Measurements from ENCODE around the gene SKIDA1. TPM values are rescaled to one million over a fixed set of nuclear protein-coding genes. Genes with fewer than 3 reads are reported as not detected.

Gene SKIDA1
- total RNA-seq, 1 experiment from 2014 or later: 0.34 TPM

DNA sequence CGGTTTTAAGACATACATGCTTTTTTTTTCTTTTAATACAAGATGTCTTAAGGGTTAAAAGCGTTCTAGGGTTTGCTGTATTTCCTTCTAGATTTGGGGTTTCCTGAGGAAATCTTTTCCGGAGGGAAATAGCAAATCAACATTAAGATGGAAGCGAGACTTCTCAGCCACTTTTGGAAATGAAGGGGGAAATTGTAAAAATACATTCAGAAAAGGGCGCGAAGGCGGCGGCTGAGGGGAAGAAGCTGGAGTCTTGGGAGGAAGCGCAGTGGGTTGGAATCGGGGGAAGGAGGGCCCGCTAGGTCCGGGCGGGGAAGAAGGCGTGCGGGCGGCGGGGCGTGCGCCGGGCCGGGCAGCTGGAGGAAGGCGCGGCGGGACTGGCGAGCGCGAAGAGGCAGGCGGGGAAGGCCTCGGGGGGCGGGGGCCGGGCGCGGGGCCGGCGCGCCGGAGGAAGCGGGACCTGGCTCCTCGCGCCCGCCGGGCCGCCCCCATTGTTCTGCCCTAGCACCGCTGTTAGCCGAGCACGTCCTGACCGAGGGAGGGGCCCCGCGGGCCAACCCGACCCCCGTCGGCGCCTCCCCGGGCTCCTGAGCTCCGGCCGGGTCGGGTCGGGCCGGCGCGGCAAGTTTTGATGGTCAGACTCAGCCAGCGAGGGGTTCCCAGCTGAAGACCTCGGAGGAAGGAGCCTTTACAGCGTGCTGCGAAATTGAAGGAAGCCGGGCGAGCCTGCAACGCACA is 1.5 kb upstream of the SKIDA1 start:
- Histone ChIP-seq H2AFZ (ENCODE audit: low read depth, low read length, poor library complexity, severe bottlenecking) (no peak overlapping the region), H3K27me3 (ENCODE audit: insufficient read depth, low read length) (no peaks in the 10 kb centered on the region), H3K9me2 (ENCODE audit: insufficient read depth) (no peaks in the 10 kb centered on the region), H3K4me3 (replicated peaks in 1 of 2; ENCODE audit: low read depth in 1 of 2, low read length in 2 of 2) (peak overlapping the region; percentile 52 to 56), H3K36me3 (ENCODE audit: control insufficient read depth in 1 of 2, insufficient read depth in 2 of 2, low read length in 2 of 2) (no peaks in the 10 kb centered on the region), H3K4me2 (ENCODE audit: low read length) (peak overlapping the region; percentile 88), H4K20me1 (ENCODE audit: insufficient read depth) (no peaks in the 10 kb centered on the region), H3K4me1 (ENCODE audit: control insufficient read depth in 1 of 2, insufficient read depth in 2 of 2, low read length in 2 of 2) (peaks cover 16 to 66% of the 10 kb centered on the region in 2 experiments), H3K9me3 (ENCODE audit: control insufficient read depth in 1 of 2, insufficient read depth in 1 of 2, low read depth in 1 of 2, low read length in 2 of 2) (no peaks in the 10 kb centered on the region), H3K27ac (ENCODE audit: low read depth, low read length) (peak overlapping the region; percentile 91), H3K79me2 (ENCODE audit: insufficient read depth, low read length) (no peaks in the 10 kb centered on the region), H3K9ac (ENCODE audit: low read length) (peak overlapping the region; percentile 86)
- TF ChIP-seq POLR2A (IDR thresholded peaks at IDR 0.05; ENCODE audit: borderline replicate concordance, extremely low read depth, insufficient read depth, insufficient read length): no peak
- TF ChIP-seq ZNF274 (IDR thresholded peaks at IDR 0.05; ENCODE audit: low read depth, low read length): no peak
- TF ChIP-seq POLR2AphosphoS5 (IDR thresholded peaks at IDR 0.05; ENCODE audit: low read depth, low read length): peak; percentile 18
- TF ChIP-seq, protein P1, sequence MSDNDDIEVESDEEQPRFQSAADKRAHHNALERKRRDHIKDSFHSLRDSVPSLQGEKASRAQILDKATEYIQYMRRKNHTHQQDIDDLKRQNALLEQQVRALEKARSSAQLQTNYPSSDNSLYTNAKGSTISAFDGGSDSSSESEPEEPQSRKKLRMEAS (IDR thresholded peaks at IDR 0.05): no peak; the same call in 1 of the 2 replicates
- 0 out of 2 replicates have a peak, but pooled peaks have one; percentile 1 for TF ChIP-seq RAD21 (IDR thresholded peaks at IDR 0.05; ENCODE audit: low read depth)
- no peak for TF ChIP-seq JUND (IDR thresholded peaks at IDR 0.05)
- TF ChIP-seq SRF (IDR thresholded peaks at IDR 0.05; ENCODE audit: low read depth): no peak
- TF ChIP-seq SP1 (IDR thresholded peaks at IDR 0.05; ENCODE audit: low read depth): no peak
- no peak for TF ChIP-seq EZH2phosphoT487 (IDR thresholded peaks at IDR 0.05; ENCODE audit: borderline replicate concordance)
- no peak for TF ChIP-seq CBX3 (IDR thresholded peaks at IDR 0.05; ENCODE audit: low read depth)
- TF ChIP-seq, protein P2, sequence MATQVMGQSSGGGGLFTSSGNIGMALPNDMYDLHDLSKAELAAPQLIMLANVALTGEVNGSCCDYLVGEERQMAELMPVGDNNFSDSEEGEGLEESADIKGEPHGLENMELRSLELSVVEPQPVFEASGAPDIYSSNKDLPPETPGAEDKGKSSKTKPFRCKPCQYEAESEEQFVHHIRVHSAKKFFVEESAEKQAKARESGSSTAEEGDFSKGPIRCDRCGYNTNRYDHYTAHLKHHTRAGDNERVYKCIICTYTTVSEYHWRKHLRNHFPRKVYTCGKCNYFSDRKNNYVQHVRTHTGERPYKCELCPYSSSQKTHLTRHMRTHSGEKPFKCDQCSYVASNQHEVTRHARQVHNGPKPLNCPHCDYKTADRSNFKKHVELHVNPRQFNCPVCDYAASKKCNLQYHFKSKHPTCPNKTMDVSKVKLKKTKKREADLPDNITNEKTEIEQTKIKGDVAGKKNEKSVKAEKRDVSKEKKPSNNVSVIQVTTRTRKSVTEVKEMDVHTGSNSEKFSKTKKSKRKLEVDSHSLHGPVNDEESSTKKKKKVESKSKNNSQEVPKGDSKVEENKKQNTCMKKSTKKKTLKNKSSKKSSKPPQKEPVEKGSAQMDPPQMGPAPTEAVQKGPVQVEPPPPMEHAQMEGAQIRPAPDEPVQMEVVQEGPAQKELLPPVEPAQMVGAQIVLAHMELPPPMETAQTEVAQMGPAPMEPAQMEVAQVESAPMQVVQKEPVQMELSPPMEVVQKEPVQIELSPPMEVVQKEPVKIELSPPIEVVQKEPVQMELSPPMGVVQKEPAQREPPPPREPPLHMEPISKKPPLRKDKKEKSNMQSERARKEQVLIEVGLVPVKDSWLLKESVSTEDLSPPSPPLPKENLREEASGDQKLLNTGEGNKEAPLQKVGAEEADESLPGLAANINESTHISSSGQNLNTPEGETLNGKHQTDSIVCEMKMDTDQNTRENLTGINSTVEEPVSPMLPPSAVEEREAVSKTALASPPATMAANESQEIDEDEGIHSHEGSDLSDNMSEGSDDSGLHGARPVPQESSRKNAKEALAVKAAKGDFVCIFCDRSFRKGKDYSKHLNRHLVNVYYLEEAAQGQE (IDR thresholded peaks at IDR 0.05; ENCODE audit: low read depth): no peak
- no peak for TF ChIP-seq FOSL1 (IDR thresholded peaks at IDR 0.05; ENCODE audit: low read depth)
- TF ChIP-seq ZFX (IDR thresholded peaks at IDR 0.05): peak; percentile 77
- DNase-seq (ENCODE audit: low read depth, low spot score) (no peak), ATAC-seq (peak; percentile 37)
- POLR2A ChIA-PET: interaction anchor here (1.6 kb wide), 1 partner anchor 9 kb away, joined by 9 read pairs; no protein-coding TSS in a partner anchor
- TSS peak; percentile 73 for BruUV-seq (replicated peaks)
- CTCF ChIA-PET: interaction anchor here (1.3 kb wide), 1 partner anchor 31 kb away, joined by 5 read pairs; no protein-coding TSS in a partner anchor
- RAD21 ChIA-PET (ENCODE audit: low non-redundant PET in 1 of 2, low total read pairs in 2 of 2, uncharacterized antibody in 2 of 2, unreplicated experiment in 2 of 2): interaction anchor here in 1 of 2 experiments (1.2 kb wide), 1 partner anchor 248 kb away, joined by 5 read pairs; no protein-coding TSS in a partner anchor
- intact Hi-C loops (cut with micrococcal nuclease): loop anchor here (2.0 kb wide), 1 partner anchor 30 kb away; no protein-coding TSS in a partner anchor
